Fibroblast of mammary gland (primary cell): ENCODE measurements around the gene MDFI.

Source experiments
- DNase-seq: peaks from one replicate; pipeline ENCODE4 v3.0.0-alpha.2; 2010; ENCODE audit warnings: low read depth
- H3K4me3 ChIP-seq: 2 replicates; pipeline ENCODE4 v1.5.1; 2011; ENCODE audit warnings: low read depth, mild to moderate bottlenecking, low read length, moderate library complexity; ENCODE audit not compliant: control insufficient read depth
- TF ChIP-seq, protein P1 (sequence below): conservative IDR thresholded peaks from 2 replicates; pipeline ENCODE4 v1.5.1; 2011; ENCODE audit warnings: low read depth, low read length, inconsistent platforms; ENCODE audit not compliant: control insufficient read depth, insufficient read depth

MDFI gene

GRCh38 chr6:41647061-41647511 is 8.8 kb downstream of the MDFI start:
- TF ChIP-seq, protein P1, sequence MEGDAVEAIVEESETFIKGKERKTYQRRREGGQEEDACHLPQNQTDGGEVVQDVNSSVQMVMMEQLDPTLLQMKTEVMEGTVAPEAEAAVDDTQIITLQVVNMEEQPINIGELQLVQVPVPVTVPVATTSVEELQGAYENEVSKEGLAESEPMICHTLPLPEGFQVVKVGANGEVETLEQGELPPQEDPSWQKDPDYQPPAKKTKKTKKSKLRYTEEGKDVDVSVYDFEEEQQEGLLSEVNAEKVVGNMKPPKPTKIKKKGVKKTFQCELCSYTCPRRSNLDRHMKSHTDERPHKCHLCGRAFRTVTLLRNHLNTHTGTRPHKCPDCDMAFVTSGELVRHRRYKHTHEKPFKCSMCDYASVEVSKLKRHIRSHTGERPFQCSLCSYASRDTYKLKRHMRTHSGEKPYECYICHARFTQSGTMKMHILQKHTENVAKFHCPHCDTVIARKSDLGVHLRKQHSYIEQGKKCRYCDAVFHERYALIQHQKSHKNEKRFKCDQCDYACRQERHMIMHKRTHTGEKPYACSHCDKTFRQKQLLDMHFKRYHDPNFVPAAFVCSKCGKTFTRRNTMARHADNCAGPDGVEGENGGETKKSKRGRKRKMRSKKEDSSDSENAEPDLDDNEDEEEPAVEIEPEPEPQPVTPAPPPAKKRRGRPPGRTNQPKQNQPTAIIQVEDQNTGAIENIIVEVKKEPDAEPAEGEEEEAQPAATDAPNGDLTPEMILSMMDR, result no peak
- peak; percentile 7 for DNase-seq
- no peak overlapping the region for H3K4me3 ChIP-seq

DNA sequence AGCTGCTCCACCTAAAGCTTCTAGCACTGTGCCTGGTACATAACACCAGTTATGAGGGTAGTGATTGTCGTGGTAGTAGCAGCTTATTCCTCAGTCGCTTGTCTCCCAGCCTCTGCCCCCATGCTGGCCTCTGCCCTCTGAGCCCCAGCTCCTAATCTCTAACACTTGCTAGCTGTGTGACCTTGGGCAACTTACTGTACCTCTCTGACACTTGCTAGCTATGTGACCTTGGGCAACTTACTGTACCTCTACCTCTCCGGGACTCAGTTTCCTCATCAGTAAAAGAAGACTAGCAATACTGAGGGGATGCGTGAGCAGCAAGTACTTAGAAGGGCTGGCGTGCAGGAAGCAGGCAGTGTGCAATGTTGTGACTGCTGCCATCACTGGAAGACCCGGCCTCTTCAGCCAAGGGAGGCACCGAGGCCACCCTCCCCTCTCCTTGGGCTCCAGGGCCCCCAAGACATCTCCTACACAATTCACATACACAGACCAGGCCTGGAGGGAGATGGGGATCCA is 9.9 kb downstream of the MDFI start:
- TF ChIP-seq, protein P1, result no peak
- no peak overlapping the region for H3K4me3 ChIP-seq
- no peak for DNase-seq

DNA sequence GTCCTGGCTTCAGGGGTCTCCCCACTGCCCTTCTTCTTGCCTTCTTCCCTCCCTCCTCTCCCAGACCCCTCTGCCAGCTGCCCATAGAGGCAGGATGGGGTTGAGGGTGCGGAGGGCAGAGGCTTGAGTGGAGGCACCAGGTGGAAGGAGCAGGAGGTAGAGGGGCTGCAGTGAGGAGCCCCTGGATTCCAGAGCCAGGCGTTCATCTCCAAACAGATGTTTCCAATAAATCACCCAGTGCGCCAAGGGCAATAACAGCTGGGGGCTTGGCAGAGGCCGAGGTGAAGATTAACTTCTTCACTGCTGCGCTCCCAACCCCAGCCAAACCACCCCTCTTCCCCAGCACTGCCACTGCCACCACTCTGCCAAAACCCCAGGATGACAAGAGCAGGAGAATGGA is 10.7 kb downstream of the MDFI start:
- no peak overlapping the region for H3K4me3 ChIP-seq
- DNase-seq, result no peak
- TF ChIP-seq, protein P1, result no peak

- H3K4me3 ChIP-seq, result no peak overlapping the region
- TF ChIP-seq, protein P1, result no peak
Measured at GRCh38 chr6:41649596-41649995, 11.3 kb downstream of the MDFI start.

DNA sequence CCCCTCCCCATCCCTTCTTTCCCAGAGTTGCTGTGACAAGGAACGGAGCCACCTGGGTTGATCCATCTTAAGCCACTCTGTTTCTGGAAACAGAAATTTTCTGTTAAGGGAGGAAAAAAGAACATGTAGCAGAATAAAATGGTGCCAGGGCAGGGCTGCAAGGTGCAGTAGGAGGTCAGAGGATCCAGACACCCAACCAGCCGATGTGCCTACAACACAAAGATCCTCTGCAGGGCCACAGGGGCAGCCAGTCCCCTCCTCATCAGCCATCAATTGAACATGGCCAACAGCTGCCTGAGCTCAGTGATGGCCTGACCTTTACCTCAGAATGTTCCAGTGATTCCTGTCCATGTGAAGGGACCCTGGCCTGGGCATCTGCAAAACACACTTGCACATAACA is 11.9 kb downstream of the MDFI start:
- no peak for DNase-seq
- no peak overlapping the region for H3K4me3 ChIP-seq
- TF ChIP-seq, protein P1, result no peak

More at GRCh38 chr6:41649596-41649995, 11.3 kb downstream of the MDFI start:
- DNase-seq, result no peak

DNA sequence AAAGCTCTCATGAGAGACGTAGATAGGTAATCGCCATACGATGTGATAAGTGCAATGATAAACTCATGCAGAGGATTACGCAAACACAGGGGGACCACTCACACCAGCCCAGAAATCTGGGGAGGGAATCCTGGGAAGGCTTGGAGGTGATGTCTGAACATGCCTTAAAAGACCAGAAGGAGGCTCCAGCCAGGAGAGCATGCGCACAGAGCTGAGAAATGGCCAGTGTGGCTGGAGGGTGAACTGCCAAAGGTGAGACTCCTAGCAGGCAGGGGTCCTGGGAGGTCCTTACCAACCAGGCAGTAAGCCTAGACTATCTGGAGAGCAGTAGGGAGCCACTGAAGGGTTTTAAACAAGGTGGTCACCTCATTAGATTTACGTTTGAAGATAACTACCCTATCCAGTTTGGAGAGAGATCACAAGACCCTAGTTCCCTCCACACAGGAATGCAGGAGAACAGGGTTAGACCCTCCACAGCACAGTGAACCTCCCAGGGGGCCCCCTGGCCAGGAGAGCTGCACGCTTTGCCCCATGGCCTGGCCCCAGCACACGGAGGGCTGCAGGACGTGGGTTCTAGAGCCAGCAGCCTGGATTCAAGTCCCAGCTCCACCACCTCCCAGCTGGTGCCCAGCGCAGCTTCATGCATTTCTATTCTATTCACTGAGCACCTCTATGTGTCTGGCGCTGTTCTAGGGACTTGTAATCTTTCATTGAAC is 13.1 kb downstream of the MDFI start:
- DNase-seq, result no peak
- no peak overlapping the region for H3K4me3 ChIP-seq
- TF ChIP-seq, protein P1, result no peak
